HG02623 (cell line): ENCODE measurements around the gene CEBPA.
"Not testable (repeated sequence)": the region's sequence is repeated elsewhere in the genome, so short reads cannot be mapped to it uniquely, and the experiment has no call there.

Experiments
- ATAC-seq: cut with Tn5 transposase; IDR thresholded peaks from one replicate; pipeline ENCODE4 v1.9.1; 2021; ENCODE audit warnings: moderate library complexity; ENCODE audit not compliant: unreplicated experiment

CEBPA gene

GRCh38 chr19:33301144-33301899 lies 1.0 kb downstream of the CEBPA start:
- ATAC-seq: no peak

DNA sequence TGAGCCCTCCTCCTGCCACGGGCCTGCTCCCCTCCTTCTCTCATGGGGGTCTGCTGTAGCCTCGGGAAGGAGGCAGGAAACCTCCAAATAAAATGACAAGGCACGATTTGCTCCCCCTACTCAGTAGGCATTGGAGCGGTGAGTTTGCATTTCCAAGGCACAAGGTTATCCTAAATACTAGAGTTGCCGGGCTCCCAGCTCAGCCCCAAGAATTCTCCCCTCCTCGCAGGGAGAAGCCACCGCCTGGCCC lies 1.5 kb downstream of the CEBPA start:
- ATAC-seq: no peak

DNA sequence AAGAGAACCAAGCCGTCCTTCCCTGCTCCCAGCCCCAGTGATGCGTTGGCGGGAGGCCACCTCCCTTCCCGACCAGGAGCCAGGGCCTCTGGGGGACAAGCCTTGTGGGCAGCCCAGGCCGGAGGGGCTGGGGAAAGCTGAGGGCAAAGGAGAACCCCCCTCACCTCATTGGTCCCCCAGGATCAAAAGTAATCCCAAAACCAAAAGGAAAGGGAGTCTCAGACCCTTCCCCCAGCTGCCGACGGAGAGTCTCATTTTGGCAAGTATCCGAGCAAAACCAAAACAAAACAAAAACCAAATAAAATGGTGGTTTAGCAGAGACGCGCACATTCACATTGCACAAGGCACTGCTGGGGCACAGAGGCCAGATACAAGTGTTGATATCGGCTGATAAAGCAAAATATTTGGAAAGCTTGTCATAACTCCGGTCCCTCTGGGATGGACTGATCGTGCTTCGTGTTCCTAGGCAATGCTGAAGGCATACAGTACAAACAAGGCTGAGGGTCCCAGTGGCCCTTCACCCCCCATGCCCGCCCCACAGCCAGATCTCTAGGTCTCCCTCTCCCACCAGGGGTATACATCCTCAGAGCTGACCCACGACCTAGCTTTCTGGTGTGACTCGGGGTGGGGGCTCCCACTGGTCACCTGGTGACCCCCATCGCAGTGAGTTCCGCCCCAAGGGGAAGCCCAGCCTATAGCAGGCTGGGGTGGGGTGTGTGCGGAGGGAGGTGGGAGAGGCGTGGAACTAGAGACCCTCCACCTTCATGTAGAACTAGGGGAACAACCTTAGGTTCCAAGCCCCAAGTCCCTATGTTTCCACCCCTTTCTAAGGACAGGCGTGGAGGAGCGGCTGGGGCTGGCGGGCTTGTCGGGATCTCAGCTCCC lies 2.1 kb downstream of the CEBPA start:
- no peak for ATAC-seq

- no peak for ATAC-seq
Observed at GRCh38 chr19:33299051-33299688, 3.2 kb downstream of the CEBPA start.

GRCh38 chr19:33298146-33298911 lies 4.0 kb downstream of the CEBPA start:
- no peak for ATAC-seq

- ATAC-seq: no peak
Observed at GRCh38 chr19:33297401-33298145, 4.8 kb downstream of the CEBPA start.

GRCh38 chr19:33296488-33296971 lies 5.8 kb downstream of the CEBPA start:
- ATAC-seq: no peak

DNA sequence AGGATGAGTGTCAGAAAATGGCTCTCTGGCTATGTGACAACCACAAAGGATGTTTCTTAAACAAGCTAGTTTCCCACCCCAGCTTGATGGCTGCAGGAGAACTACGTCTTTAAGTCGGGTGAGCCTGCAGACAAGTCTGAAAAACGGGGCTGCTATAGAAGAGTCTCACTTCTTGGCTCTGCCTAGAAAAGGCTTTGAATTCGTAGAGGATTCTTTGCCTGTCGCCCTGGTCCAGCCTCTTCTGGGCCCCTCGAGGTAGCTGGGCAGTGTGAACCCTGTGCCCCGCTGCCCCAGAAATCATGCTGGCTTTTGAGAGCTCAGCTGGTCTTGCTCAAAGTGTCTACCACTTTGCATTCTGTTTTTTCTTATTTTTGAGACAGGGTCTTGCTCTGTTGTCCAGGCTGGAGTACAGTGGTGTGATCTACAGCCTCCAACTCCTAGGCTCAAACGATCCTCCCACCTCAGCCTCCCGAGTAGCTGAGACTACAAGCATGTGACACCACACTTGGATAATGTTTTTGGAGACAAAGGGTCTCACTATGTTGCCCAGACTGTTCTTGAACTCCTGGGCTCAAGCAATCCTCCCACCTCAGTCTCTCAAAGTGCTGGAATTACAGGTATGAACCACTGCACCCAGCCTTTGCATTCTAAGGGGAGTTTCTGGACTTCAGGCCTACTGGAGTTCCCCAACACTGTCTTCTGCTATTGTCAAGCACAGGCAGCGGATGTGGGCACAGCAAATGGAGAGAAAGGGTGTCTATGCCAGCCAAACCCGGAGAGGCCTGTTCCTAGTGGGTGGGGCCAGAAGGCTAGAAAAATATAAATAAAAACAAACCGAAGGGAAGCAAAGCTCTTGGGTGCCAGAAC lies 6.5 kb downstream of the CEBPA start:
- ATAC-seq: no peak

DNA sequence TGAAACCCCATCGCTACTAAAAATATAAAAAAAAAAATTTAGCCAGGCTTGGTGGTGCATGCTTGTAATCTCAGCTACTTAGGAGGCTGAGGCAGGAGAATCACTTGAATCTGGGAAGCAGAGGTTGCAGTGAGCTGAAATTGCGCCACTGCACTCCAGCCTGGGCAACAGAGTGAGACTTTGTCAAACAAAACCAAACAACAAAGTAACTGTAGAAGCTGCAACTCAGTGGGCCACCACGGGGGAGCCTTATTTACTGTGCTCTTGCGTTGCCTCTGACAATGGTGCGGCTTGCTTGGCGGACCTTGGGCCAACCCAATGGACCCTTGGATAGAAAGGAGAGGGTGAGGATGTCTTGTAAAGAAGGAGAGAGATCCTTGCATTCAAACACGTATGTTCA lies 7.3 kb downstream of the CEBPA start:
- not testable (repeated sequence) for ATAC-seq

DNA sequence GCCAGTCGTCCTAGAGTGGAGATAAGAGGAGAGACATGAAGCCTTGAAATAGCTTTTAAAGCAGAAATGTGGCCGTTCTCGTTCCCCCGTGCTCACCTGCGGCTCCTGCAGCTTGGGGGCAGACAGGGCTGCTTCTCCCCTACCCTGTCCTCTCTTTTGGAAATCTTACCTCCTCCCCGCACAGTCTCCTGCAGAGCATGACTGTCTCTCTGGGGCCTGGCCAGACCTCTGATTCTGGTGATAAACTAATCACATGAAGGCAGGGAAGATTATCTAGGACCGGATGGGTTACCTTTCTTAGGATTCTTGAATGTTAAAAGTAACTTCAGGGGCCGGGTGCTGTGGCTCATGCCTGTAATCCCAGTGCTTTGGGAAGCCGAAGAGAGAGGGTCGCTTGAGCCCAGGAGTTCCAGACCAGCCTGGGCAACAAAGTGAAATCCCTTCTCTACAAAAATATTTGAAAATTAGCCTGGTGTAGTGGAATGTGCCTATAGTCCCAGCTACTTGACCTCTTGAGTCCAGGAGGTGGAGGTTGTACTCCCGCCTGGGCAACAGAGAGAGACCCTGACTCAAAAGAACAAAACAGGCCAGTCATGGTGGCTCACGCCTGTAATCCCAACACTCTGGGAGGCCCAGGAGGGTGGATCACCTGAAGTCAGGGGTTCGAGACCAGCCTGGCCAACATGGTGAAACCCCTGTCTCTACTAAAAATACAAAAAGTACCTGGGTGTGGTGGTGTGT lies 8.1 kb downstream of the CEBPA start:
- ATAC-seq: no peak

GRCh38 chr19:33293255-33294057 lies 8.9 kb downstream of the CEBPA start:
- no peak for ATAC-seq

DNA sequence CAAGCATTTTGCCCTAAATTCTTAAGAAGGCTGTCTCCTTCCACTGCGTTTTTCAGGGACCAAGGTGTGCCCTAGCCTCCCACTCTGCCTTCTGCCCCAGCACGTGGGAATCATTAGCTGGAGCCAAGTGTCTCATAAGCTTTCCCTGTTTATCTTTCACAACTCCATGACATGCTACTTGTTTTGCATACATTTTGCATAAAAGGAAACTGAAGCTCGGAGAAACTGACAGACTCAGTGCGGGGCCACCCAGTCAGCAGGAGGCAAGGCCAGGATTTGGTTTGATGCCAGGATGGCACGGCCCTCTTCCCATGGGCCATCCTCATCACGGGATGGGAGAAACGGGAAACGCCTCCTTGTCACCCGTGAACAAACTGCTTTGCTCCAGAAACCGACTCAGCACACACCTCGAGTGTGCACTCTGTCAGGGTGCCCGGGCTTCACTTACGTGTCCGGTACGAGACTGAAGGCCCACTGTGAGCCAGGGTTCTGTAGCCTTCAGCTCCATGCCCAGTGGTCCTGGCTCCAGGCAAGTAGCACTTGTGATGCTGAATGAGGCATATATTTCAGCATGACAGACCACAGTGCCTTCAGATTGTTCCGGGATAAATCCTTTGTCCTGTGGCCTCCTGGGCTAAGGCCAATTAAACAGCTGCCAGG lies 9.6 kb downstream of the CEBPA start:
- ATAC-seq: no peak

DNA sequence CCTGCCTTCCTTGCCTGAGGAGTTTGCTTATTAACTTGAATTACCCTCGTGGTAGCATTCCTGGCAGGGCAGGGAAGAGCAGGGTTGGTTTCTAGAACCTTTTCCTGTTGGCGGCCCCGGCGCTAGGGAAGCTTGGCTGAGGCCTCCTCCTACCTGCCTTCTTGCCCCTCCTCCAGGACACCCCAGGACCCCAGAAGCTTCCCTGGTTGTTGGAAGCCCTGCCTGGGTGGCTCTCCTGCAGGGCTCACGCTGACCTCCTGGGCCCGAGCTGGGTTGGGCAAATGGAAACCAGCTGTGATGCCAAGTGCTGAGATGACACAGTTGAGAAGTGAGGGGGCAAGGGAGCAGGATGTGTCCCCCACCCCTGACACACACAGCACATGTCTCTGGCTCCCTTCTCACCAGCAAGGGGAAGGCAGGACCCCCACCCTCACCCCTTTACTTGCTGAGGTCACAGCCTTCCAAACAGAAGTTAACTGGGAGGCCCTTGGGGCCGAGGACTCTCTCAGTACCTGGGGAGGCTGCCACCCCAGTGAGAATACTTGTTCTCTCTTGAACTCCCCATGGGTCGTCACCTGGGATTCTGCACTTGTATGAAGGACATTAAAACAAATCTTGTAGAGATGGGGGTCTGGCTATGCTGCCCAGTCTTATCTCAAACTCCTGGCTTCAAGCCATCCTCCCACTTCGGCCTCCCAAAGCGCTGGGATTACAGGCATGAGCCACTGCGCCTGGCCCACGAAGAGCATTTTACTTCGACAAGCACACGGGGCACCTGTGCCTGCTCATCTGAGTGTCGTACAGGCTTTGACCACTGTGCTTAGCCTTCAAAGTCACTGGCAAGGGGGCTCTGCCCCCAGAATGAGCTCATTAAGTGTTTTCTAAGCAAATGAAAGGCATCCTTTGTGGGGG lies 10.5 kb downstream of the CEBPA start:
- ATAC-seq: no peak

GRCh38 chr19:33290956-33291622 lies 11.2 kb downstream of the CEBPA start:
- ATAC-seq: no peak

GRCh38 chr19:33290082-33290815 lies 12.1 kb downstream of the CEBPA start:
- no peak for ATAC-seq
